Glutamatergic neuron (in vitro differentiated cells): ENCODE results near the gene APLP2. TPM values are rescaled to one million over a fixed set of nuclear protein-coding genes. Genes with fewer than 3 reads are reported as not detected.

Experiments used
- DNase-seq: peaks from one replicate; pipeline ENCODE4 v3.0.0; 2022
- H3K27ac Mint-ChIP-seq: one replicate; pipeline ENCODE4 v1.8.0; 2020; ENCODE audit warnings: mild to moderate bottlenecking, mixed read lengths, inconsistent platforms; ENCODE audit not compliant: unreplicated experiment
- H3K27me3 Mint-ChIP-seq: one replicate; pipeline ENCODE4 v1.8.0; 2020; ENCODE audit warnings: mild to moderate bottlenecking, moderate library complexity, mixed read lengths, inconsistent platforms; ENCODE audit not compliant: unreplicated experiment
- H3K36me3 Mint-ChIP-seq: one replicate; pipeline ENCODE4 v1.8.0; 2020; ENCODE audit warnings: mild to moderate bottlenecking, mixed read lengths, inconsistent platforms; ENCODE audit not compliant: unreplicated experiment
- H3K4me1 Mint-ChIP-seq: one replicate; pipeline ENCODE4 v1.8.0; 2020; ENCODE audit warnings: mild to moderate bottlenecking, low read depth, mixed read lengths, inconsistent platforms; ENCODE audit not compliant: unreplicated experiment
- H3K4me3 Mint-ChIP-seq: one replicate; pipeline ENCODE4 v1.8.0; 2020; ENCODE audit warnings: mild to moderate bottlenecking, mixed read lengths, inconsistent platforms; ENCODE audit not compliant: unreplicated experiment
- H3K9me3 Mint-ChIP-seq: one replicate; pipeline ENCODE4 v1.8.0; 2020; ENCODE audit warnings: mild to moderate bottlenecking, moderate library complexity, mixed read lengths, inconsistent platforms; ENCODE audit not compliant: unreplicated experiment
- CTCF ChIP-seq: fragments of 200-600 bp; sonication (generic); IDR thresholded peaks from one replicate; pipeline ENCODE4 v1.5.0; 2021; ENCODE audit not compliant: partially characterized antibody, unreplicated experiment
- total RNA-seq: library from RNA; stranded (reverse); fragmentation: NEBNext Ultra II Directional; extraction: Animal tissue kit (Norgen Biotek cat#: 25700); gene quantifications from one replicate; pipeline ENCODE4 v1.2.1, GENCODE V29; 2021; ENCODE audit not compliant: unreplicated experiment

Gene APLP2
- total RNA-seq, 1 donor from 2014 or later: 183 TPM

GRCh38 chr11:130024361-130024760, 45.3 kb upstream of the APLP2 start:
- no peak for TF ChIP-seq CTCF
- no peak overlapping the region for H3K27ac Mint-ChIP-seq
- no peaks in the 10 kb centered on the region for H3K36me3 Mint-ChIP-seq
- H3K4me1 Mint-ChIP-seq: peaks cover 4% of the 10 kb centered on the region
- DNase-seq: no peak
- H3K9me3 Mint-ChIP-seq: no peaks in the 10 kb centered on the region
- H3K4me3 Mint-ChIP-seq: no peak overlapping the region
- no peaks in the 10 kb centered on the region for H3K27me3 Mint-ChIP-seq

- no peak for DNase-seq
- TF ChIP-seq CTCF: no peak
- Mint-ChIP-seq H3K27me3 (no peaks in the 10 kb centered on the region), H3K4me1 (peaks cover 4% of the 10 kb centered on the region), H3K4me3 (no peak overlapping the region), H3K9me3 (no peaks in the 10 kb centered on the region), H3K27ac (no peak overlapping the region), H3K36me3 (no peaks in the 10 kb centered on the region)
Measured at GRCh38 chr11:130025371-130025770, 44.3 kb upstream of the APLP2 start.

- H3K27me3 Mint-ChIP-seq: no peaks in the 10 kb centered on the region
- TF ChIP-seq CTCF: no peak
- no peak overlapping the region for H3K4me3 Mint-ChIP-seq
- no peak for DNase-seq
- no peaks in the 10 kb centered on the region for H3K9me3 Mint-ChIP-seq
- H3K36me3 Mint-ChIP-seq: no peaks in the 10 kb centered on the region
- no peak overlapping the region for H3K27ac Mint-ChIP-seq
- H3K4me1 Mint-ChIP-seq: no peaks in the 10 kb centered on the region
Measured at GRCh38 chr11:130029137-130029536, 40.6 kb upstream of the APLP2 start.

- Mint-ChIP-seq H3K4me1 (no peaks in the 10 kb centered on the region), H3K9me3 (no peaks in the 10 kb centered on the region), H3K4me3 (no peak overlapping the region), H3K27me3 (no peaks in the 10 kb centered on the region), H3K36me3 (no peaks in the 10 kb centered on the region), H3K27ac (no peak overlapping the region)
- no peak for TF ChIP-seq CTCF
- no peak for DNase-seq
Measured at GRCh38 chr11:130031056-130031455, 38.6 kb upstream of the APLP2 start.

GRCh38 chr11:130031945-130032344, 37.7 kb upstream of the APLP2 start:
- TF ChIP-seq CTCF: no peak
- no peaks in the 10 kb centered on the region for H3K9me3 Mint-ChIP-seq
- H3K4me1 Mint-ChIP-seq: no peaks in the 10 kb centered on the region
- DNase-seq: no peak
- no peak overlapping the region for H3K27ac Mint-ChIP-seq
- no peaks in the 10 kb centered on the region for H3K36me3 Mint-ChIP-seq
- H3K27me3 Mint-ChIP-seq: no peaks in the 10 kb centered on the region
- no peak overlapping the region for H3K4me3 Mint-ChIP-seq
